Epidermal melanocyte (primary cell): ENCODE data around the gene KREMEN1.
"Not testable (repeated sequence)": the region's sequence is repeated elsewhere in the genome, so short reads cannot be mapped to it uniquely, and the experiment has no call there.

ENCODE experiments used
- DNase-seq: peaks from one replicate; pipeline ENCODE4 v3.0.0; 2011; ENCODE audit warnings: low spot score; ENCODE audit not compliant: insufficient read length

The KREMEN1 gene

GRCh38 chr22:29072979-29073617 lies at the start of gene KREMEN1:
TSS of gene KREMEN1 (plus strand) at chr22:29073035. CDS start at chr22:29073131, 96 bp downstream.
- DNase-seq: no peak

- no peak for DNase-seq
These were observed 49.6 kb upstream of the KREMEN1 start for GRCh38 chr22:29023172-29023796.

GRCh38 chr22:29026579-29026978 lies 46.3 kb upstream of the KREMEN1 start:
- no peak for DNase-seq

GRCh38 chr22:29028468-29028867 lies 44.4 kb upstream of the KREMEN1 start:
- no peak for DNase-seq

- no peak for DNase-seq
These were observed 43.4 kb upstream of the KREMEN1 start for GRCh38 chr22:29029202-29030000.

- DNase-seq: no peak
These were observed 42.7 kb upstream of the KREMEN1 start for GRCh38 chr22:29030016-29030617.

- peak; percentile 38 for DNase-seq
These were observed 42.1 kb upstream of the KREMEN1 start for GRCh38 chr22:29030618-29031226.

- peak; percentile 40 for DNase-seq
These were observed 41.4 kb upstream of the KREMEN1 start for GRCh38 chr22:29031227-29032011.

- no peak for DNase-seq
These were observed 40.8 kb upstream of the KREMEN1 start for GRCh38 chr22:29032014-29032475.

- no peak for DNase-seq
These were observed 40.3 kb upstream of the KREMEN1 start for GRCh38 chr22:29032584-29032983.

GRCh38 chr22:29037340-29037932 lies 35.4 kb upstream of the KREMEN1 start:
- no peak for DNase-seq

GRCh38 chr22:29039148-29039547 lies 33.7 kb upstream of the KREMEN1 start:
- DNase-seq: no peak

- not testable (repeated sequence) for DNase-seq
These were observed 33.2 kb upstream of the KREMEN1 start for GRCh38 chr22:29039684-29040083.

GRCh38 chr22:29040385-29041275 lies 32.2 kb upstream of the KREMEN1 start:
- DNase-seq: peak; percentile 69

GRCh38 chr22:29041408-29041807 lies 31.4 kb upstream of the KREMEN1 start:
- DNase-seq: no peak

GRCh38 chr22:29043906-29044575 lies 28.8 kb upstream of the KREMEN1 start:
- DNase-seq: no peak

- DNase-seq: no peak
These were observed 28.1 kb upstream of the KREMEN1 start for GRCh38 chr22:29044657-29045176.
